NB4 (cell line): ENCODE measurements around the gene MAPK4.

Experiments used
- CTCF ChIP-seq: IDR thresholded peaks from one replicate; pipeline ENCODE4 v1.5.1; 2012; ENCODE audit warnings: low read depth, low read length
- MYC ChIP-seq: IDR thresholded peaks from 2 replicates; pipeline ENCODE4 v1.6.1; 2011; ENCODE audit warnings: low read depth, low read length
- TF ChIP-seq, protein P1 (sequence below): IDR thresholded peaks from 2 replicates; pipeline ENCODE4 v1.6.1; 2011; ENCODE audit warnings: low read depth, low read length

- TF ChIP-seq CTCF (no peak), MYC (no peak)
- TF ChIP-seq, protein P1, sequence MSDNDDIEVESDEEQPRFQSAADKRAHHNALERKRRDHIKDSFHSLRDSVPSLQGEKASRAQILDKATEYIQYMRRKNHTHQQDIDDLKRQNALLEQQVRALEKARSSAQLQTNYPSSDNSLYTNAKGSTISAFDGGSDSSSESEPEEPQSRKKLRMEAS: no peak
Observed at GRCh38 chr18:50569930-50570329, 10.0 kb downstream of the MAPK4 start.
